Adrenal gland (tissue), 12 donors: ENCODE measurements around the gene MDN1. TPM values are rescaled to one million over a fixed set of nuclear protein-coding genes. Genes with fewer than 3 reads are reported as not detected.

Experiments
- DNase-seq, 7 donors: peaks; one replicate each; pipeline ENCODE4 v3.0.0-alpha.2; 2019 to 2020
- H3K27ac ChIP-seq, 5 donors: fragments of 200-600 bp; sonication (generic) in 4 of 5; 1 replicate in 3 of 5; 2 replicates in 2 of 5; pipeline versions ENCODE4 v1.5.1 to v1.8.0; 2016 to 2020; ENCODE audit warnings: mild to moderate bottlenecking in 1 of 5
- H3K27me3 ChIP-seq: fragments of 200-600 bp; 2 replicates; pipeline ENCODE4 v1.8.0; 2021
- H3K36me3 ChIP-seq, 2 donors: fragments of 200-600 bp; replicated peaks in 1 of 2; 1 replicate in 1 of 2; 2 replicates in 1 of 2; pipeline versions ENCODE4 v1.5.1 to v1.8.0; 2018 to 2022
- H3K4me1 ChIP-seq, 2 donors: fragments of 200-600 bp; replicated peaks in 1 of 2; 1 replicate in 1 of 2; 2 replicates in 1 of 2; pipeline versions ENCODE4 v1.5.1 to v1.8.0; 2018 to 2021
- H3K4me3 ChIP-seq, 4 donors: fragments of 200-600 bp; sonication (generic) in 3 of 4; one replicate each; pipeline ENCODE4 v1.5.1; 2016 to 2018
- H3K9me3 ChIP-seq, 3 donors: fragments of 200-600 bp; sonication (generic) in 1 of 3; replicated peaks in 1 of 3; 1 replicate in 2 of 3; 2 replicates in 1 of 3; pipeline versions ENCODE4 v1.5.1 to v1.8.0; 2016 to 2021
- CTCF ChIP-seq, 6 experiments: fragments of 450-650 bp in 4 of 6; fragments of 200-600 bp in 2 of 6; sonication (generic) in 1 of 6; IDR thresholded peaks; 1 replicate in 5 of 6; 2 replicates in 1 of 6; pipeline versions ENCODE4 v1.5.1 to v1.8.0; 2016 to 2021; ENCODE audit warnings: antibody characterized with exemption in 6 of 6, mild to moderate bottlenecking in 2 of 6, moderate library complexity in 1 of 6
- POLR2A ChIP-seq, 2 donors: fragments of 450-650 bp; IDR thresholded peaks; one replicate each; pipeline ENCODE4 v1.6.1; 2017; ENCODE audit warnings: antibody characterized with exemption in 2 of 2, mild to moderate bottlenecking in 2 of 2, moderate library complexity in 1 of 2
- WGBS, 4 donors: extraction: QIAGEN DNeasy Blood & Tissue Kit in 2 of 4; methylation state at CpG; one replicate each; pipeline versions ENCODE4 v1.1.5 to v1.1.7; 2013 to 2017; 5-methylcytosine and 5-hydroxymethylcytosine counted together
- intact Hi-C, 2 donors: fragments of 100-400 bp; cut with DNase I; formaldehyde crosslinking; loops; one replicate each; pipeline versions ENCODE4 v1.14.1 to v1.15.0; 2022 to 2023
- polyA plus RNA-seq, 3 donors: library from polyadenylated mRNA; stranded (reverse); fragments of 200-250 nt in 2 of 3; fragments of 350-450 nt in 1 of 3; fragmentation: Illumina TruSeq in 1 of 3; extraction: RNeasy Lipid Tissue Mini Kit (QIAGEN cat#74804) in 1 of 3; gene quantifications; one replicate each; pipeline ENCODE4 v1.2.3, GENCODE V29; 2013 to 2014
- total RNA-seq, 9 donors: library from RNA; depleted of rRNA in 4 of 9; stranded (reverse); fragments of >200 nt in 4 of 9; fragments of 120-200 nt in 1 of 9; fragmentation: NEBNext Ultra II Directional in 1 of 9; extraction: Animal tissue kit (Norgen Biotek cat#: 25700) in 1 of 9; gene quantifications; one replicate each; pipeline versions ENCODE4 v1.1.0 to v1.2.4, GENCODE V29; 2013 to 2023
- donor health status: healthy with polysubstance abuse.
- donor health status: Bipolar disorder and iron deficiency.
- donor health status: DM: yes; HTN: yes; CAD: no.
- donor health status: DM: no; HTN: no; CAD: no.
- donor health status: DM: no; HTN: no; CAD: no.
- donor health status: DM: yes; HTN: yes; CAD: no.

Gene MDN1
- total and polyA plus RNA-seq, 12 donors: 15.0 to 74.1 (median 28.4) TPM

DNA sequence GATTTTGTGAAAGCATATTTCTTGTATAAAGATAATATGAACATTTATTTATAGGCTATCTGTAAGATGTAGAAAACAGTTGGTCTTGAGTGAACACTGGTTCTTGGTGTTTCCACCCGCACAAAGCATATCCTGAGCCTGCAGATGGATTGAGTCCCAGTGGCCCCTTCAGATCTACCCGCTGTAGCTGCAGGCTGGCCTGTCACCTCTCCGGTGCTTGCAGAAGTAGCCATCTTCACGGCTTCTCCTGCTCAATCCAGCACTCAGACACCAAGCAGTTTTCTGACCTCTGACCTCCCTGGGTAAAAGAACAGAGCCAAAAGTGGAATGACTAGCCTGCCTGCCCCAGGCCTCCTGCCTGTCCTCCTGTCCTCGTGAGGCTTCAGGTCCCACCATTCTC is 203.7 kb downstream of the MDN1 start:
- no peak for DNase-seq
- no peak overlapping the region for H3K4me3 ChIP-seq
- no peaks in the 10 kb centered on the region for H3K36me3 ChIP-seq
- H3K27me3 ChIP-seq: no peaks in the 10 kb centered on the region
- TF ChIP-seq CTCF (IDR thresholded peaks at IDR 0.05) (no peak), POLR2A (IDR thresholded peaks at IDR 0.05) (no peak)
- no peak overlapping the region for H3K27ac ChIP-seq
- no peaks in the 10 kb centered on the region for H3K4me1 ChIP-seq
- 89 to 91% (median 90%) methylated on average over 5 of the region's 5 CpGs for WGBS, 4 donors
- intact Hi-C loops: no loop called here
- no peaks in the 10 kb centered on the region for H3K9me3 ChIP-seq

DNA sequence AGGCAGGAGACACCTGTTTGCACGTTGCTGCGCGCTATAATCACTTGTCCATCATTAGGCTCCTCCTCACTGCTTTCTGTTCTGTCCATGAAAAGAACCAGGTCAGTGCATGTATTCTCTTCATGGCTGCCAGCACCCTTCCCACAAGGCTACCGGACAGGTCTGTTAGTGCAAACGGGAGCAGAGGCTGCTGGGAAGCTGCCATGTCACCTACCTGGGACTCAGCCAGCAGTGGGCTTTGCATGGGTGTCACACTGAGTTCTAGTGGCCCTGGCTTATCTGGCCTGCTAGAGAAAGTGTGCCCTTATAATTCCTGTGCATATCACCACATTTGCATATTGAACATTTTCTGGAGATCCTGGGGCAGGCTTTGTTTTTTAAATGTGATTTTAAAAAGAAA is 205.8 kb downstream of the MDN1 start:
- WGBS, 4 donors: 89 to 92% (median 91%) methylated on average over 5 of the region's 5 CpGs
- H3K4me1 ChIP-seq: no peaks in the 10 kb centered on the region
- intact Hi-C loops: loop anchor here in 1 of 2 donors (5.0 kb wide), 1 partner anchor 181 kb away; the partner anchor contains the start of gene ANKRD6
- no peaks in the 10 kb centered on the region for H3K36me3 ChIP-seq
- H3K27ac ChIP-seq: no peak overlapping the region
- DNase-seq: no peak
- no peak overlapping the region for H3K4me3 ChIP-seq
- TF ChIP-seq CTCF (IDR thresholded peaks at IDR 0.05): no peak
- no peak for TF ChIP-seq POLR2A (IDR thresholded peaks at IDR 0.05)
- H3K9me3 ChIP-seq: no peaks in the 10 kb centered on the region
- no peaks in the 10 kb centered on the region for H3K27me3 ChIP-seq

- H3K36me3 ChIP-seq: no peaks in the 10 kb centered on the region
- H3K27me3 ChIP-seq: no peaks in the 10 kb centered on the region
- intact Hi-C loops: loop anchor here in 1 of 2 donors (5.0 kb wide), 1 partner anchor 180 kb away; the partner anchor contains the start of gene ANKRD6
- TF ChIP-seq POLR2A (IDR thresholded peaks at IDR 0.05): no peak
- TF ChIP-seq CTCF (IDR thresholded peaks at IDR 0.05): no peak
- 93 to 95% (median 94%) methylated on average over 11 to 12 of the region's 12 CpGs for WGBS, 4 donors
- H3K9me3 ChIP-seq: no peaks in the 10 kb centered on the region
- DNase-seq: no peak
- H3K4me3 ChIP-seq: no peak overlapping the region
- no peaks in the 10 kb centered on the region for H3K4me1 ChIP-seq
- H3K27ac ChIP-seq: no peak overlapping the region
These were observed 207.5 kb downstream of the MDN1 start for GRCh38 chr6:89612121-89612520.

DNA sequence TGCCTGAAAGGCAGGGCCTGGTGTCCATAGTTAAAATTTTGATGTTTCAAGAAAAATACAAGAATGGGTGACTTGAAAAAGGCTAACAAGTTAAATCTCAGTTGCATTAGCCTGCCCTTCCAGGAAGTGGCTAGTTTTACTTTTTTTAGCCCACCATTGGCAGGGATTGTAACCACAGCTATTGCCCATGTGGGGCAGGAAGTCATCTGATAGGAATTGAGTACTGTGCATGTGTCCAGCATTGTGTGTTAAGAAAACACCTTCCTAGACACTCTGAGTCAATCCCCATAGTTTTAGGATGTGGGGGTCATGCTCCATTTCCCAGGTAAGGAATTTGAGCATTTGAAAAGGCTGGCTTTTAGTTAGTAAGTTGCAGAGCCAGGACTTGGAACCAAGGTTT is 207.9 kb downstream of the MDN1 start:
- Histone ChIP-seq H3K36me3 (no peaks in the 10 kb centered on the region), H3K9me3 (no peaks in the 10 kb centered on the region), H3K27me3 (no peaks in the 10 kb centered on the region), H3K27ac (no peak overlapping the region), H3K4me1 (no peaks in the 10 kb centered on the region), H3K4me3 (no peak overlapping the region)
- DNase-seq: no peak
- intact Hi-C loops: loop anchor here (2.0 to 5.0 kb wide), 2 partner anchors 179 kb away; partner anchors contain the start of gene ANKRD6 (in 2 of the 2)
- TF ChIP-seq POLR2A (IDR thresholded peaks at IDR 0.05): no peak
- TF ChIP-seq CTCF (IDR thresholded peaks at IDR 0.05): no peak
